IPS-18c (cell line): ENCODE results near the gene C1orf50.

Experiments used
- H3K4me3 ChIP-seq: 2 replicates; pipeline ENCODE4 v1.7.0; 2013; ENCODE audit warnings: low read depth, mild to moderate bottlenecking, low read length, moderate library complexity; ENCODE audit not compliant: insufficient read depth
- H3K9me3 ChIP-seq: one replicate; pipeline ENCODE4 v1.6.1; 2013; ENCODE audit warnings: mild to moderate bottlenecking, low read length, moderate library complexity; ENCODE audit not compliant: control insufficient read depth, insufficient read depth

Gene C1orf50

GRCh38 chr1:42737257-42737656 lies 29.8 kb upstream of the C1orf50 start:
- peaks cover 1% of the 10 kb centered on the region for H3K9me3 ChIP-seq
- H3K4me3 ChIP-seq, result no peak overlapping the region

DNA sequence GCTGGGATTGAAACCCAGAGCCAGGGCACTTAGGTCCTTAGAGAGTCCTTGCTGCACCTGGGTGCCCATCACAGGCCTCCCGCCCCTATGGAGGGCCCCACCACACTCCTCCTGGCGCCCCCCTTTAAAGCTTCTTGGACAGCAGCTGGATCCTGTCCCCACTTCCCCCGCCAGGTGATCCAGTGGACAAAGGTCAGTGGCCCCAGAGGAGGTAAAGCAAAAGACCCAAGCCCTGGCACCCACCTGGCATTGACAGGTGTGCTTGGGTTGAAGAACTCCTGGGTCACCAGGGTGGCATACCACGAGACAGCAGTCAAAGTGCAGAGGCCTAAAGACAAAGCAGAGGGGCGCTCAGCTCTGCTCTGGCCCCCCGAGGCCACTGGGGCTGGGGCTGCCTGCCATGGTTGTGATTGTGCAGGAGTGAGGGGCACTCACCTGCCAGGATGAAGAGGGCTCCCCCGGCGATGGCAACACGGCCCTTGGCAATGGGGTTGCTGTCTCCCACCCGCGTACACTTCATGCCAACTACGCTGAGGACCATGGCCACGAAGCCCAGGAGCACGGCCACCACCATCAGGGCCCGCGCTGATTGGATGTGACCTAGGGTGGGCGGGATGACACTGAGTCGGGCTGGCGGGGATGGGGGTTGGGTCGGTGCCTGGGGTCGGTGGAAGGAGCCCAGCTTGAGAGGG lies 28.9 kb upstream of the C1orf50 start:
- Histone ChIP-seq H3K9me3 (no peaks in the 10 kb centered on the region), H3K4me3 (no peak overlapping the region)

DNA sequence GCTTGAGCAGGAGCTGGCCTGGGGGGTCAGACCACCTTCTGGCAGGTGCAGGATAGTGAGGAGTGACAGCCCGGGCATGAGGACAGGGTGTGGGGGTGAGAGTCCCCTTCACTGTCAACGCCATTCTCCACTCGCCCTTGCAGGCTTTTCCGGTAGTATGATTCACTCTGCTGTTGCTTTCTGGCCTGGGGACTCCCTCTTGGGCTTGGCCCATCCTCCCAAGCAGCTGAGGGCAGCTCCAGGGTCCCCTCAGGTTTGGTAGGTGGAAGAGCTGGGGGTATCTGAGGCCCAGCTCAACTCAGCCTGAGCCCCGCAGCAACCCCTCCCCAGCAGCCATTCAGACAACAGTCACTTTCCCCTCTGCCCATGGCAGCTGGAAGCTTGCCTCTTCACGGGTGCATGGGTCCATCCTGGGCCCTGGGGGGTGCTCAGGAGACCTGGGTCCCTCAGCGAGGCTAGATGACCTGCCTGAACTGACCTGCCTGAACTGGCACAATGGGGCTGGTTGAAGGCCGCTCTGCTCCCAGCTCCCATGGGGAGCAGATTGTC lies 28.3 kb upstream of the C1orf50 start:
- H3K4me3 ChIP-seq, result no peak overlapping the region
- no peaks in the 10 kb centered on the region for H3K9me3 ChIP-seq

DNA sequence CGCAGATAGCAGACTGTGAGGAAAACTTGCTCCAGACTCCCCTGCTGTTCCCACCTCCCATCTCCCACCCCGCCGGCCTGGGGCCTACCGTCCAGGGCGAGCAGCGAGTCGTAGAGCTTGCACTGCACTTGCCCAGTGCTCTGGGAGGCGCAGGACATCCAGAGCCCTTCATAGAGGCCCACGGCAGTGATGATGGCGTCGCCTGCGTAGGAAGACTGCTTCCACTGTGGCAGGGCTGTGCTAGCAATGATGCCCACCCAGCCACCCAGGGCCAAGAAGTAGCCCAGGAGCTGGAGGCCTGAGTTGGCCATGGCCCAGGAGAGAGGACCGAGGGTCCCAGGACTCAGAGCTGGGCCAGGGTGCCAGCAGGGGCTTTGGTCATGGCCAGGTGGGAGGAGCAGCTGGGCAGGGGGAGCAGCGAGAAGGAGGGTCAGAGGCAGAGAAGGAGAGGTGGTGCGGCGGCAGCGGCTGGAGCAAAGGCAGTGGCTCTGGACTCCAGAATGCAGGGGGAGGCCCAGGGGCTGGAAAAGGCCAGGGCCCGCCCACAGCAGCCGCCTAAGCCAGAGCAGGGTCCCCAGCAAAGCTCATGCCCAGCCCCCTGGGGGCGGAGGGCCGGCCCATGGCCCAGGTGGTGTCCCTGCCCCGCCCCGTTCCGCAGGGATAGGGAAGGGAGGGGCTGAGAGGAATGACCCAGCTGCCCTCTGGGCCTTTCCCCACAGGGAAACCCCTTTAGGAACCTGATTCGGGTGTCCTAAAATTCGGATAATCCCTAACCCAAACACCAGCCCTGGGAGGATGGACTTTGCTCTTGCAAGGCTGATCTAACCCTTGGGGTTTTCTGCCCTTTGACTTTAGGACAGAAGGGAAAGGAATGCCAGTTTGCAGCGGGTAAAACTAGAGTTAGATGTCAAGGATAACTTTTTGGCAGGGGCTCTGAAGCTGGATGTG lies 27.0 kb upstream of the C1orf50 start, which contains the start of gene CLDN19:
TSS of gene CLDN19 (minus strand) at position 484 of the 948 bp plus-strand sequence. CDS start at position 311, 173 bp downstream.
- no peaks in the 10 kb centered on the region for H3K9me3 ChIP-seq
- H3K4me3 ChIP-seq, result peak within 1 kb of the TSS; percentile 40

DNA sequence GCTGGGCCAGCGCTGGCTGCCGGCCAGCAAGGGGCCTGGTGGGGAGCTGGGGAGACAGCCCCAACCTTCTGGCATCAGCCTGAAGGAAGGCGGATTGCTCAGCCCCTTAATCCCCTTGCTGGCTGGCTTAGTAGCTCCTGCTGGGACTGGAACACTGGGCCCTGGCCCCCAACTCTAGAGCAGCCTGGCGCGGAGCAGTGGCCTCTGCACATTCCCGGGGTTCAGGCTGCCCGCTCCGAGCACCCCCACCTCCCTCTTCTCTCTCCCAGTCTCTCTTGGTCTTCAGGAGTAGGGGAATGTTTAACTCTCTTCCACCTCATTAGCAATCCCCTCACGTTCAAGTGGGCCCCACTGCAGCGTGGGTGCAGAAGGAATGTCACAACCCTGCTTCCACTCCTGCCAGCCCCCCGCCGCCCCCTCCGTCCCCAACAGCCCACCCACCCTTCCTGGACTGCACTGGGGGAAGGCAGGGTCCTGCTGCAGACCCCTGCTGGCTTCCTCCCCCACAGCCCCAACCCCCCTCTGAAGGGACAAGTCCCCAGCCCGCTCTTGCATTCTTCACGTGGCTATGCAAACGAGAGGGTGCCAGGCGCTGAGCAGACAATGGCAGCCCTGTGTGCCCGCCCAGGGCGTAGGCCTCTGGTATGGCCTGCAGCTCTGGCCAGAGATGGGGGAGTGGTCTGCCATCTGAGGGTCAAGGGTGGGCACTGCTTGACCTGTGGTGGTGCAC lies 26.0 kb upstream of the C1orf50 start:
- Histone ChIP-seq H3K9me3 (no peaks in the 10 kb centered on the region), H3K4me3 (no peak overlapping the region)

DNA sequence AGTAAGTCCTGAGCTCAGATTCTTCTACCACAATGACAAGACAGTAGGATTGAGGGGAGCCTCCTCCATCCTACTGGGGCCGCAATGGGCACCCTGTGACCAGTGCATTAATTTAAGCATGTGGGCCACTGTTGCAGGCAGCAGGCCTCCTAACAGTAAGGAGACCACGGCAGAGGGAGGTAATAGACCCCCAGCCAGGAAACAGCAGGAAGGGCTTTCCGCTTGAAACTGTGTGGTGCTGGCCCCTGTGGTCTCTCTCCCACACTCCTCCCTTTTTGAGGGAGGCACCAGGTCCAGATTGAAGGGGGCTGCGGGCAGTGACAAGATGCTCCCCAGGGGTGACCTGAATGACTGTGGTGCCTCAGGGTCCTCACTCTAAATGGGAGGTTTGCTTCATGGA lies 25.3 kb upstream of the C1orf50 start:
- no peaks in the 10 kb centered on the region for H3K9me3 ChIP-seq
- no peak overlapping the region for H3K4me3 ChIP-seq

GRCh38 chr1:42742141-42742540 lies 24.9 kb upstream of the C1orf50 start:
- Histone ChIP-seq H3K4me3 (no peak overlapping the region), H3K9me3 (no peaks in the 10 kb centered on the region)

GRCh38 chr1:42742617-42743316 lies 24.3 kb upstream of the C1orf50 start:
- Histone ChIP-seq H3K4me3 (no peak overlapping the region), H3K9me3 (no peaks in the 10 kb centered on the region)

DNA sequence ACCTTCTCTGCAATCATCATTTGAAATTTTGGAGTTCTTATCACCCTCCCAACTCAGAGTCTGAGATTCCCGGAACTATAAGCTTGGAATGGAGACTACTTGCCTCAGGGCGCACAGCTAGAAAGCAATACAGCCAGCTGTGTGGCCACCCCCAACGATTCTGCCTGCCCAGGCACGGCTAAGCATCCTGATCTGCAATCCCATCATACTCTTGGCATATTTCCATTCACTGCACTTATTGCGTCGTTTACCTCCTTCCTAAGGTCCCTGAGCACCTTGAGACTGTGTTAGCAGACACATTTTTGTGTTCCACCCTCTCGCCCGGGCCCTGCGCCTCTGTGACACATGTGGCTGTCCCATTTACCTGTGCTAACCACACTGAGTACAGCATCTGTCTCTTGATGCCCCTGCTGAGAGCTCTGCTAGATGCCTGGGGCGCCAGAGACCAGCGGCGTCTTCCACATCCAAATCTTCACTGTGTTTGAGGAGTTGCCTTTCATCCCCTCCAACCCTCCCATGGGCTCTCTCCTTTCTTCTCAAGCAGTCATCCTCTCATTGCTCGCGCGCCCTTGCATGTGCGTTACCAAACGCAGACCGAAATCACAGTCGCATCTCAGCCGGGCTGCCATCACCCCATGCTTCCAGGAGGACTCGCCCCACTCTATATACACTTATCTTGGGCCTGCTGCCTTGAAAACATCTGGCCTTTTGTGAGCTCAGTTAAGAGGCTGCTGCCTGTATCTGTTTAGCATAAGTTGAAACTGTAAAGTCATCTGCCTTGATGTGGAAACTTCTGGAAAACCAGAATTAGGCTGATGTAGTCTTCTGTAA lies 23.5 kb upstream of the C1orf50 start:
- H3K4me3 ChIP-seq, result no peak overlapping the region
- H3K9me3 ChIP-seq, result no peaks in the 10 kb centered on the region

DNA sequence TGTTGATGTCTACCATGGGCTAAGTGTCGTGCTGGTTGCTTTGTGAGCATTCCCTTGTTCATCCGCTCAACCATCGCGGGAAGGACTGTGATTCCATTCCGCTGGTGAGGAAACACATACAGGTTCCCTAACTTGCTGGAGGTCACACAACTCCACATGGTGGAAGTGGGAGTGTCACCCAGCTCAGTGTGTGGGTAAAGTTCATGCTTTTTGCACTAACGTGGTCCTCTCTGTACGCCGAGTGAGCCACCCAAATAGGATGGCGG lies 23.0 kb upstream of the C1orf50 start:
- no peaks in the 10 kb centered on the region for H3K9me3 ChIP-seq

GRCh38 chr1:42745851-42746250 lies 21.2 kb upstream of the C1orf50 start:
- Histone ChIP-seq H3K9me3 (no peaks in the 10 kb centered on the region), H3K4me3 (no peak overlapping the region)

More for the DNA sequence above, 23.0 kb upstream of the C1orf50 start:
- no peak overlapping the region for H3K4me3 ChIP-seq

- H3K4me3 ChIP-seq, result no peak overlapping the region
Observed at GRCh38 chr1:42746436-42747105, 20.5 kb upstream of the C1orf50 start.

DNA sequence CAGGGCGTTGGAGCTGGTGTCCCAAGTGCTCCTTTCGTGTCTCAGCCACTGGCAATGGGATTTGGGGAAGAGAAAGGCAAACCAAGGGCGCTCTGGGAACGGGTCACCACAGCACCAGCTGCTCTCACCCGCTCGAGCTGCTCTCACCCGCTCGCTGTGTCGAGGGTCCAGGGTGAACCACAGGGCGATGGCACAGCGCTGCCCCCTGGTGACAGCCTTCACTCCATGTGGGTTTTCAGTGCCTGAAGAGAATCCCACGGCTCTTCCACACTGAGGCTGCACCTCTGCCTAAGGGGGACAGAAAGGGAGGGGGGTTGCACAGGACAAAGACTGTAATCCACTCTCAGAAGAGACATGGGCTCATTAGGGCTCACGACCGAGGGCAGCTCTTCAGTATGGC lies 19.9 kb upstream of the C1orf50 start:
- no peaks in the 10 kb centered on the region for H3K9me3 ChIP-seq
- no peak overlapping the region for H3K4me3 ChIP-seq

More at GRCh38 chr1:42746436-42747105, 20.5 kb upstream of the C1orf50 start:
- H3K9me3 ChIP-seq, result no peaks in the 10 kb centered on the region

DNA sequence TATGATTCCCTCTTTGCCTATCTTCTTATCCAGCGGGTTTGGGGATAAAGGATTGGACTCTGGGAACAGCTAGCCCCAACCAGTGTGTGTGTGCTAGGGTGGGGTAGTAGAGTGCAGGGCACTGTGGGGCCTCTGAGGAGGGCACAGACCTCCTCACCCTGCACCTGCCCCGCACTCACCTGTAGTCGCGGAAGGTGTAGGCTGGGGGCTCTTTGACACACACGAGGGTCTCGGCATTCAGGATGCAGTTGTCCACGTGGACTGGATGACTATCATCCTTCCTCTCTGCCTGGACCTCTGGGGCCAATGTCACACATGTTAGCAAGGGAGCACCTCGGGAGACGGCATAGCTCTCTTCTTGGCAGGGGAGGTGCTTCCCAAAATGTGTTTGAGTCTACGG lies 19.0 kb upstream of the C1orf50 start:
- no peaks in the 10 kb centered on the region for H3K9me3 ChIP-seq
- no peak overlapping the region for H3K4me3 ChIP-seq

GRCh38 chr1:42748461-42749410 lies 18.3 kb upstream of the C1orf50 start:
- no peaks in the 10 kb centered on the region for H3K9me3 ChIP-seq
- H3K4me3 ChIP-seq, result no peak overlapping the region
